HepG2 (cell line): ENCODE results near the gene PCGF3. TPM values are rescaled to one million over a fixed set of nuclear protein-coding genes. Genes with fewer than 3 reads are reported as not detected.

ENCODE experiments used
- PHF8 ChIP-seq: sonication (generic); formaldehyde crosslinking; IDR thresholded peaks from 2 replicates; pipeline ENCODE4 v1.5.0; 2020; ENCODE audit warnings: missing genetic modification reagents
- PRDM15 ChIP-seq: sonication (generic); formaldehyde crosslinking; IDR thresholded peaks from 2 replicates; pipeline ENCODE4 v1.4.0; 2020; ENCODE audit warnings: missing genetic modification reagents
- SNAI1 ChIP-seq: sonication (generic); formaldehyde crosslinking; IDR thresholded peaks from 2 replicates; pipeline ENCODE4 v1.5.0; 2020; ENCODE audit warnings: mild to moderate bottlenecking, missing genetic modification reagents, borderline replicate concordance
- USF2 ChIP-seq, 2 experiments: sonication (generic) in 1 of 2; formaldehyde crosslinking in 1 of 2; IDR thresholded peaks; 2 replicates each; pipeline versions ENCODE4 v1.5.1 to v1.6.1; 2011 to 2020; ENCODE audit warnings: borderline replicate concordance in 1 of 2, low read depth in 1 of 2, low read length in 1 of 2, mild to moderate bottlenecking in 1 of 2, missing genetic modification reagents in 1 of 2, moderate library complexity in 1 of 2
- ZBTB14 ChIP-seq: sonication (generic); formaldehyde crosslinking; IDR thresholded peaks from 2 replicates; pipeline ENCODE4 v1.4.0; 2020; ENCODE audit warnings: missing genetic modification reagents
- ZNF235 ChIP-seq: sonication (generic); formaldehyde crosslinking; IDR thresholded peaks from 2 replicates; pipeline ENCODE4 v1.8.1; 2023; ENCODE audit warnings: mild to moderate bottlenecking, missing genetic modification reagents, borderline replicate concordance
- ZNF367 ChIP-seq: sonication (generic); formaldehyde crosslinking; IDR thresholded peaks from 2 replicates; pipeline ENCODE4 v1.4.0; 2020; ENCODE audit warnings: missing genetic modification reagents, borderline replicate concordance
- ZNF383 ChIP-seq: sonication (generic); formaldehyde crosslinking; IDR thresholded peaks from 2 replicates; pipeline ENCODE4 v1.4.0; 2020; ENCODE audit warnings: missing genetic modification reagents, mild to moderate bottlenecking, borderline replicate concordance
- ZNF512 ChIP-seq: sonication (generic); formaldehyde crosslinking; IDR thresholded peaks from 2 replicates; pipeline ENCODE4 v1.4.0; 2020; ENCODE audit warnings: mild to moderate bottlenecking, missing genetic modification reagents
- ZNF572 ChIP-seq: sonication (generic); formaldehyde crosslinking; IDR thresholded peaks from 2 replicates; pipeline ENCODE4 v1.5.1; 2020; ENCODE audit warnings: mild to moderate bottlenecking, missing genetic modification reagents
- ZNF607 ChIP-seq: sonication (generic); formaldehyde crosslinking; IDR thresholded peaks from 2 replicates; pipeline ENCODE4 v1.5.1; 2020; ENCODE audit warnings: missing genetic modification reagents, mild to moderate bottlenecking, borderline replicate concordance
- ZNF646 ChIP-seq: sonication (generic); formaldehyde crosslinking; IDR thresholded peaks from 2 replicates; pipeline ENCODE4 v1.9.0; 2021; ENCODE audit warnings: mild to moderate bottlenecking, missing genetic modification reagents
- polyA plus RNA-seq, 8 experiments: library from polyadenylated mRNA; depleted of rRNA in 3 of 8; stranded (reverse) in 7 of 8; unstranded in 1 of 8; fragments of >200 nt; fragmentation: Illumina TruSeq in 4 of 8; extraction: Trizol in 4 of 8; gene quantifications; 2 replicates each; pipeline versions ENCODE4 v1.2.1 to v1.2.3, GENCODE V29; 2011 to 2016; ENCODE audit warnings: low read depth in 4 of 8, missing spikeins in 1 of 8, mixed read lengths in 1 of 8; ENCODE audit not compliant: insufficient read depth in 1 of 8
- total RNA-seq, 5 experiments: library from RNA; depleted of rRNA; stranded (reverse); fragments of >200 nt; fragmentation: Illumina TruSeq; extraction: Trizol; gene quantifications; 2 replicates each; pipeline ENCODE4 v1.2.3, GENCODE V29; 2016; ENCODE audit warnings: low read depth in 1 of 5

Gene PCGF3
- total and polyA plus RNA-seq, 2 of the 13 experiments (the other 11 are each of a cell fraction or from before 2014, with no cell fraction given) = 28.6 to 66.2 TPM

- TF ChIP-seq ZNF572 (CRISPR knock-in tag) (peak; percentile 71; the same call in 1 of the 2 replicates), ZBTB14 (CRISPR knock-in tag) (no peak), ZNF367 (CRISPR knock-in tag) (no peak), ZNF235 (CRISPR knock-in tag) (no peak), PRDM15 (CRISPR knock-in tag) (no peak), ZNF646 (no peak), ZNF607 (0 out of 2 replicates have a peak, but pooled peaks have one; percentile 72), SNAI1 (CRISPR knock-in tag) (no peak), PHF8 (0 out of 2 replicates have a peak, but pooled peaks have one; percentile 33), ZNF383 (CRISPR knock-in tag) (no peak), USF2 (IDR thresholded peaks at IDR 0.05; ENCODE audit: low read depth, low read length) (no peak), USF2 (CRISPR knock-in tag; IDR thresholded peaks at IDR 0.05; ENCODE audit: borderline replicate concordance) (no peak), ZNF512 (CRISPR knock-in tag) (no peak)
These were observed 21.5 kb upstream of the PCGF3 start (continued) for GRCh38 chr4:683982-684622.
